IMR-90 (cell line): ENCODE data around the gene TAF3. TPM values are rescaled to one million over a fixed set of nuclear protein-coding genes. Genes with fewer than 3 reads are reported as not detected.

Experiments used
- ATAC-seq: fragments of 200-7000 bp; cut with Tn5 transposase; 2 replicates; pipeline ENCODE4 v1.9.1; 2020; ENCODE audit warnings: low read depth, mild to moderate bottlenecking, moderate library complexity
- BruUV-seq: library from RNA; stranded (reverse); fragments of 400-500 nt; replicated peaks from 2 replicates; lab custom pipeline; 2021; lab: Mats Ljungman, UMichigan
- CTCF ChIA-PET: fragments of 300-600 bp; formaldehyde crosslinking; extraction: SDS; loops from one replicate; lab custom pipeline; 2021; ENCODE audit warnings: antibody characterized with exemption; lab: Yijun Ruan, JAX
- POLR2A ChIA-PET: fragments of 300-600 bp; sonication (Branson Sonifier 250); formaldehyde crosslinking; loops from one replicate; lab custom pipeline; 2022; ENCODE audit warnings: antibody characterized with exemption; ENCODE audit not compliant: unreplicated experiment; lab: Charles Lee
- DNase-seq: peaks from one replicate; pipeline ENCODE4 v3.0.0; 2013
- H2AFZ ChIP-seq: replicated peaks from 2 replicates; pipeline ENCODE3; 2013; ENCODE audit warnings: low read length, mild to moderate bottlenecking; ENCODE audit not compliant: poor library complexity
- H2AK5ac ChIP-seq: 2 replicates; pipeline ENCODE4 v1.6.1; 2013; ENCODE audit warnings: low read depth, low read length, inconsistent platforms
- H2AK9ac ChIP-seq: replicated peaks from 2 replicates; pipeline ENCODE3; 2013; ENCODE audit warnings: mild to moderate bottlenecking, low read depth, low read length, moderate library complexity; ENCODE audit not compliant: poor library complexity
- H2BK120ac ChIP-seq: 2 replicates; pipeline ENCODE4 v1.6.1; 2013; ENCODE audit warnings: low read depth, low read length, inconsistent platforms
- H2BK15ac ChIP-seq: 3 replicates; pipeline ENCODE4 v1.6.1; 2013; ENCODE audit warnings: low read depth, low read length, inconsistent platforms
- H2BK20ac ChIP-seq: 2 replicates; pipeline ENCODE4 v1.6.1; 2013; ENCODE audit warnings: low read depth, mild to moderate bottlenecking, inconsistent platforms, low read length, moderate library complexity
- H2BK5ac ChIP-seq: 2 replicates; pipeline ENCODE4 v1.6.1; 2013; ENCODE audit warnings: mild to moderate bottlenecking, low read depth, low read length, inconsistent platforms; ENCODE audit not compliant: poor library complexity, severe bottlenecking
- H3K14ac ChIP-seq: replicated peaks from 2 replicates; pipeline ENCODE4 v1.6.1; 2013; ENCODE audit warnings: low read depth, low read length, inconsistent platforms
- H3K18ac ChIP-seq: 2 replicates; pipeline ENCODE4 v1.6.1; 2013; ENCODE audit warnings: low read depth, low read length, control low read depth
- H3K23ac ChIP-seq: 2 replicates; pipeline ENCODE4 v1.6.1; 2013; ENCODE audit warnings: low read depth, low read length, inconsistent platforms
- H3K27ac ChIP-seq: 2 replicates; pipeline ENCODE4 v1.5.1; 2013; ENCODE audit warnings: mild to moderate bottlenecking, control low read depth, low read length; ENCODE audit not compliant: insufficient read depth
- H3K27me3 ChIP-seq: 2 replicates; pipeline ENCODE4 v1.6.1; 2013; ENCODE audit warnings: low read length; ENCODE audit not compliant: control insufficient read depth, insufficient read depth
- H3K36me3 ChIP-seq: 2 replicates; pipeline ENCODE4 v1.6.1; 2013; ENCODE audit warnings: low read length, mixed read lengths; ENCODE audit not compliant: control insufficient read depth, insufficient read depth
- H3K4ac ChIP-seq: 2 replicates; pipeline ENCODE4 v1.6.1; 2013; ENCODE audit warnings: low read depth, low read length, inconsistent platforms
- H3K4me1 ChIP-seq: 2 replicates; pipeline ENCODE4 v1.6.1; 2013; ENCODE audit warnings: low read length, mixed read lengths; ENCODE audit not compliant: control insufficient read depth, insufficient read depth
- H3K4me2 ChIP-seq: 2 replicates; pipeline ENCODE4 v1.6.1; 2013; ENCODE audit warnings: low read depth, mild to moderate bottlenecking, control low read depth, low read length, moderate library complexity
- H3K4me3 ChIP-seq: 2 replicates; pipeline ENCODE4 v1.5.1; 2013; ENCODE audit warnings: low read depth, mild to moderate bottlenecking, control low read depth, low read length, moderate library complexity; ENCODE audit not compliant: insufficient read depth
- H3K56ac ChIP-seq: 2 replicates; pipeline ENCODE4 v1.6.1; 2013; ENCODE audit warnings: low read length, inconsistent platforms; ENCODE audit not compliant: insufficient read depth; ENCODE audit errors: extremely low read depth
- H3K79me1 ChIP-seq, 2 experiments: 2 replicates each; pipeline ENCODE4 v1.6.1; 2013; ENCODE audit warnings: low read length in 2 of 2, inconsistent platforms in 1 of 2, low read depth in 1 of 2
- H3K9ac ChIP-seq: 2 replicates; pipeline ENCODE4 v1.6.1; 2013; ENCODE audit warnings: low read depth, low read length, control low read depth
- H3K9me1 ChIP-seq: 2 replicates; pipeline ENCODE4 v1.6.1; 2013; ENCODE audit warnings: low read length, inconsistent platforms; ENCODE audit not compliant: insufficient read depth
- H3K9me3 ChIP-seq: 2 replicates; pipeline ENCODE4 v1.6.1; 2013; ENCODE audit warnings: low read length; ENCODE audit not compliant: control insufficient read depth, insufficient read depth
- H4K20me1 ChIP-seq: 2 replicates; pipeline ENCODE4 v1.6.1; 2013; ENCODE audit warnings: low read length, inconsistent platforms; ENCODE audit not compliant: insufficient read depth
- H4K5ac ChIP-seq: 2 replicates; pipeline ENCODE4 v1.6.1; 2013; ENCODE audit warnings: mild to moderate bottlenecking, low read depth, low read length, control low read depth
- H4K8ac ChIP-seq, 2 experiments: 2 replicates each; pipeline ENCODE4 v1.6.1; 2013; ENCODE audit warnings: low read depth in 2 of 2, low read length in 2 of 2, control low read depth in 1 of 2, inconsistent platforms in 1 of 2
- H4K91ac ChIP-seq: 2 replicates; pipeline ENCODE4 v1.6.1; 2013; ENCODE audit warnings: low read depth, low read length, inconsistent platforms; ENCODE audit not compliant: insufficient read depth
- BHLHE40 ChIP-seq: fragments of 150-350 bp; IDR thresholded peaks from 2 replicates; pipeline ENCODE4 v1.6.1; 2016; ENCODE audit warnings: mild to moderate bottlenecking, low read depth, low read length
- CEBPB ChIP-seq: IDR thresholded peaks from 2 replicates; pipeline ENCODE4 v1.6.1; 2012; ENCODE audit warnings: low read depth, low read length, improper control_type of control experiment
- WGBS, 2 experiments: methylation state at CpG; one replicate each; pipeline versions ENCODE4 v1.1.5 to v1.1.7; 2013; ENCODE audit warnings: missing lambda C conversion rate in 2 of 2; ENCODE audit not compliant: insufficient read length in 1 of 2; ENCODE audit errors: extremely low coverage in 2 of 2; 5-methylcytosine and 5-hydroxymethylcytosine counted together
- dilution Hi-C: fragments of 300-500 bp; cut with HindIII; formaldehyde crosslinking; loops from one replicate; pipeline ENCODE4 v1.14.3; 2018; ENCODE audit warnings: low sequenced_read_pairs; ENCODE audit not compliant: unreplicated experiment
- in situ Hi-C: fragments of 300-500 bp; cut with MboI; formaldehyde crosslinking; loops from 3 replicates; pipeline ENCODE4 v1.14.3; 2019; ENCODE audit warnings: low sequenced_read_pairs, inconsistent platforms, mixed read lengths
- intact Hi-C: fragments of 100-400 bp; cut with micrococcal nuclease; formaldehyde crosslinking; loops from 2 replicates; pipeline ENCODE4 v1.10.0; 2022
- polyA plus RNA-seq, 3 experiments: library from polyadenylated mRNA; depleted of rRNA; stranded (reverse); fragments of >200 nt; gene quantifications; 2 replicates each; pipeline ENCODE4 v1.2.3, GENCODE V29; 2012; ENCODE audit warnings: low replicate concordance in 1 of 3
- total RNA-seq: library from RNA; depleted of rRNA; stranded (reverse); fragments of >200 nt; gene quantifications from 2 replicates; pipeline ENCODE4 v1.2.3, GENCODE V29; 2012

Gene TAF3
- total and polyA plus RNA-seq, 2 of the 4 experiments (the other 2 are of a cell fraction): 1.4 to 2.3 TPM

GRCh38 chr10:7846591-7846990 lies 28.3 kb downstream of the TAF3 start:
- no peak overlapping the region for H4K8ac ChIP-seq
- H2AK5ac ChIP-seq: no peak overlapping the region
- ATAC-seq (no peak), DNase-seq (peak; percentile 16)
- dilution Hi-C loops: no loop called here
- no peak overlapping the region for H3K9ac ChIP-seq
- no peak overlapping the region for H3K23ac ChIP-seq
- TF ChIP-seq BHLHE40: no peak
- peak; percentile 46; the same call in 1 of the 2 replicates for TF ChIP-seq CEBPB
- no peak overlapping the region for H3K4me3 ChIP-seq
- H3K4me2 ChIP-seq: no peak overlapping the region
- H3K27ac ChIP-seq: no peak overlapping the region
- no peak overlapping the region for H2AK9ac ChIP-seq
- no peaks in the 10 kb centered on the region for H3K36me3 ChIP-seq
- no peak overlapping the region for H2BK5ac ChIP-seq
- no peak overlapping the region for H2BK120ac ChIP-seq
- H4K5ac ChIP-seq: no peak overlapping the region
- H3K4ac ChIP-seq: no peak overlapping the region
- H3K27me3 ChIP-seq: no peaks in the 10 kb centered on the region
- BruUV-seq: no TSS peak
- in situ Hi-C loops: no loop called here
- peaks cover 3% of the 10 kb centered on the region for H3K9me1 ChIP-seq
- no peak overlapping the region for H2AFZ ChIP-seq
- intact Hi-C loops: no loop called here
- H2BK20ac ChIP-seq: no peak overlapping the region
- ChIA-PET POLR2A (interaction anchor here (0.6 kb wide), 1 partner anchor 14 kb away, joined by 3 read pairs; no protein-coding TSS in a partner anchor), CTCF (interaction anchor here (0.6 kb wide), 1 partner anchor 11 kb away, joined by 3 read pairs; no protein-coding TSS in a partner anchor)
- no peak overlapping the region for H3K14ac ChIP-seq
- H3K56ac ChIP-seq: no peak overlapping the region
- peaks cover 8 to 20% of the 10 kb centered on the region in 2 experiments for H3K79me1 ChIP-seq
- H4K91ac ChIP-seq: no peak overlapping the region
- H3K18ac ChIP-seq: no peak overlapping the region
- H3K4me1 ChIP-seq: no peaks in the 10 kb centered on the region
- no peaks in the 10 kb centered on the region for H3K9me3 ChIP-seq
- H2BK15ac ChIP-seq: no peak overlapping the region
- no peaks in the 10 kb centered on the region for H4K20me1 ChIP-seq
- WGBS, 2 experiments: no CpG with 5 or more reads among the region's 1 CpG
